DMS 273 (cell line): ENCODE measurements around the gene AK8.

ENCODE experiments used
- DNase-seq: peaks from one replicate; lab custom pipeline; 2025; ENCODE audit not compliant: unreplicated experiment; lab: John Stamatoyannopoulos, UW

Gene AK8

GRCh38 chr9:132887181-132888120 lies 9.4 kb upstream of the AK8 start:
- no peak for DNase-seq

GRCh38 chr9:132886334-132886725 lies 8.2 kb upstream of the AK8 start:
- DNase-seq, result no peak

GRCh38 chr9:132885720-132886333 lies 7.7 kb upstream of the AK8 start:
- DNase-seq, result no peak

GRCh38 chr9:132883349-132884294 lies 5.5 kb upstream of the AK8 start:
- DNase-seq, result no peak

GRCh38 chr9:132882616-132883015 lies 4.5 kb upstream of the AK8 start:
- no peak for DNase-seq

- DNase-seq, result no peak
These were observed 3.7 kb upstream of the AK8 start for GRCh38 chr9:132881826-132882225.

GRCh38 chr9:132880324-132880661 lies 2.2 kb upstream of the AK8 start:
- DNase-seq, result no peak

GRCh38 chr9:132879457-132880323 lies 1.6 kb upstream of the AK8 start:
- DNase-seq, result no peak

GRCh38 chr9:132878695-132879456 lies 792 bp upstream of the AK8 start, which contains the start of gene SPACA9:
Gene SPACA9 (plus strand): TSS chr9:132878898. CDS start chr9:132883948, 5,050 bp downstream.
- peak; percentile 65 for DNase-seq

- no peak for DNase-seq
These were observed 643 bp downstream of the AK8 start for GRCh38 chr9:132877458-132877823.

GRCh38 chr9:132876849-132877248 lies 1.2 kb downstream of the AK8 start:
- no peak for DNase-seq

- DNase-seq, result no peak
These were observed 2.9 kb downstream of the AK8 start for GRCh38 chr9:132875159-132875558.

- DNase-seq, result no peak
These were observed 4.7 kb downstream of the AK8 start for GRCh38 chr9:132873403-132873802.

- DNase-seq, result no peak
These were observed 8.8 kb downstream of the AK8 start for GRCh38 chr9:132869266-132869665.

GRCh38 chr9:132866898-132867297 lies 11.2 kb downstream of the AK8 start:
- DNase-seq, result no peak

GRCh38 chr9:132864691-132865090 lies 13.4 kb downstream of the AK8 start:
- no peak for DNase-seq

- DNase-seq, result no peak
These were observed 13.8 kb downstream of the AK8 start for GRCh38 chr9:132864277-132864676.

GRCh38 chr9:132863096-132863495 lies 15.0 kb downstream of the AK8 start:
- no peak for DNase-seq

GRCh38 chr9:132862533-132862932 lies 15.6 kb downstream of the AK8 start:
- no peak for DNase-seq

- DNase-seq, result no peak
These were observed 16.4 kb downstream of the AK8 start for GRCh38 chr9:132861666-132862065.
